SK-N-SH treated with all-trans-retinoic acid at 6 μM for 48 hours (cell line): ENCODE data around the gene PLVAP.

Experiments used
- ATAC-seq: fragments of 200-7000 bp; cut with Tn5 transposase; 3 replicates; pipeline ENCODE4 v1.9.1; 2020; ENCODE audit warnings: mild to moderate bottlenecking, moderate library complexity
- ARNTL ChIP-seq: fragments of 450-650 bp; formaldehyde crosslinking; IDR thresholded peaks from 2 replicates; pipeline ENCODE4 v1.5.0; 2020; ENCODE audit warnings: low read depth, mild to moderate bottlenecking, moderate library complexity, borderline replicate concordance
- BACH2 ChIP-seq: fragments of 250-450 bp; sonication (Bioruptor Pico); IDR thresholded peaks from 2 replicates; pipeline ENCODE4 v1.9.0; 2021; ENCODE audit warnings: mild to moderate bottlenecking, borderline replicate concordance
- CSDC2 ChIP-seq: fragments of 250-450 bp; sonication (Bioruptor Pico); IDR thresholded peaks from 2 replicates; pipeline ENCODE4 v1.5.0; 2020; ENCODE audit warnings: mild to moderate bottlenecking, moderate library complexity
- ESRRG ChIP-seq: fragments of 250-450 bp; sonication (Bioruptor Pico); IDR thresholded peaks from 2 replicates; pipeline ENCODE4 v1.6.1; 2021; ENCODE audit warnings: mild to moderate bottlenecking
- GLIS3 ChIP-seq: fragments of 250-450 bp; sonication (Bioruptor Pico); IDR thresholded peaks from 2 replicates; pipeline ENCODE4 v1.5.0; 2020; ENCODE audit warnings: mild to moderate bottlenecking, moderate library complexity
- ISL1 ChIP-seq: fragments of 250-450 bp; sonication (Bioruptor Pico); IDR thresholded peaks from 2 replicates; pipeline ENCODE4 v2.1.2; 2022; ENCODE audit warnings: mild to moderate bottlenecking, moderate library complexity
- OSR1 ChIP-seq: fragments of 250-450 bp; sonication (Bioruptor Pico); IDR thresholded peaks from 2 replicates; pipeline ENCODE4 v1.8.0; 2022; ENCODE audit warnings: moderate library complexity, mild to moderate bottlenecking, inconsistent platforms
- PPARA ChIP-seq: fragments of 250-450 bp; sonication (Bioruptor Pico); IDR thresholded peaks from 2 replicates; pipeline ENCODE4 v1.5.0; 2020; ENCODE audit warnings: mild to moderate bottlenecking, borderline replicate concordance
- SNAI2 ChIP-seq: fragments of 250-450 bp; sonication (Bioruptor Pico); IDR thresholded peaks from 2 replicates; pipeline ENCODE4 v1.5.0; 2020; ENCODE audit warnings: mild to moderate bottlenecking, moderate library complexity
- TCF4 ChIP-seq: fragments of 250-450 bp; sonication (Bioruptor Pico); IDR thresholded peaks from 2 replicates; pipeline ENCODE4 v1.8.0; 2021; ENCODE audit warnings: mild to moderate bottlenecking, moderate library complexity, borderline replicate concordance
- TOX ChIP-seq: fragments of 250-450 bp; sonication (Bioruptor Pico); IDR thresholded peaks from 2 replicates; pipeline ENCODE4 v1.8.0; 2021; ENCODE audit warnings: mild to moderate bottlenecking, moderate library complexity, borderline replicate concordance
- ZC3H10 ChIP-seq: fragments of 250-450 bp; sonication (Bioruptor Pico); IDR thresholded peaks from 2 replicates; pipeline ENCODE4 v1.5.1; 2021; ENCODE audit warnings: mild to moderate bottlenecking, moderate library complexity
- ZFP3 ChIP-seq: fragments of 250-450 bp; sonication (Bioruptor Pico); IDR thresholded peaks from 2 replicates; pipeline ENCODE4 v1.5.0; 2020; ENCODE audit warnings: mild to moderate bottlenecking, moderate library complexity
- ZNF70 ChIP-seq: fragments of 450-650 bp; formaldehyde crosslinking; IDR thresholded peaks from 2 replicates; pipeline ENCODE4 v1.5.0; 2020; ENCODE audit warnings: mild to moderate bottlenecking, moderate library complexity
- ZNF8 ChIP-seq: fragments of 450-650 bp; formaldehyde crosslinking; IDR thresholded peaks from 2 replicates; pipeline ENCODE4 v1.5.0; 2020; ENCODE audit warnings: mild to moderate bottlenecking, moderate library complexity
- TF ChIP-seq, protein P1 (sequence below): fragments of 250-450 bp; sonication (Bioruptor Pico); IDR thresholded peaks from 2 replicates; pipeline ENCODE4 v1.5.1; 2020; ENCODE audit warnings: low read depth, mild to moderate bottlenecking, moderate library complexity
- TF ChIP-seq, protein P2 (sequence below): fragments of 250-450 bp; sonication (Bioruptor Pico); IDR thresholded peaks from 2 replicates; pipeline ENCODE4 v1.5.0; 2020; ENCODE audit warnings: mild to moderate bottlenecking, moderate library complexity
- TF ChIP-seq, protein P3 (sequence below): fragments of 250-450 bp; sonication (Bioruptor Pico); IDR thresholded peaks from 2 replicates; pipeline ENCODE4 v1.8.0; 2021; ENCODE audit warnings: low read depth, mild to moderate bottlenecking, moderate library complexity, borderline replicate concordance

Gene PLVAP

DNA sequence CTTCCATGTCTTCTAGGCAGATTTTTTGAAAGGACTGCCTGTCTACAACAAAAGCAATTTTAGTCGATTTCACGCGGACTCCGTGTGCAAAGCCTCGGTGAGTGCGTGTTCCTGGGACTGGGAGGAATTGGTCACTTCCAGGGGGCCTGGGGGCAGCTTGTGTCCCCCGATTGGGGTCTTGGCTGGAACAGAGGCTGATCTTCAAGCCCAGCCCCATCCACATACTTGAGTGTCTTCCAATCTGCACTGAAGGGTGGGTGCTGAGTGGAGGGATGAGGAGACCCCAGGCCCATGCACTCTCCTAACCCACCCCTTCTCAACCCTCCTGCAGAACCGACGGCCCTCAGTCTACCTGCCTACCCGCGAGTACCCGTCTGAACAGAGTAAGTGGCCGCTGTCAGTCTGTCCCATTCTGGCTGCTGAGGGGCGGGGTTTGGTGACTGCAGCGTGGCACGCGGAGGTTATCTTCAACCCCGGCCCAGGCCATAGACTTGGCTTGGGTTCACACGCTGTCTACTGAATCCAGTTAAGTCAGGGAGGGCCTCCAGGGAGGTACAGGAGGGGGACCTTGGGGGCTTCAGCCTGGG lies 63.0 kb downstream of the PLVAP start:
- TF ChIP-seq TOX (CRISPR knock-in tag) = no peak
- TF ChIP-seq, protein P1, sequence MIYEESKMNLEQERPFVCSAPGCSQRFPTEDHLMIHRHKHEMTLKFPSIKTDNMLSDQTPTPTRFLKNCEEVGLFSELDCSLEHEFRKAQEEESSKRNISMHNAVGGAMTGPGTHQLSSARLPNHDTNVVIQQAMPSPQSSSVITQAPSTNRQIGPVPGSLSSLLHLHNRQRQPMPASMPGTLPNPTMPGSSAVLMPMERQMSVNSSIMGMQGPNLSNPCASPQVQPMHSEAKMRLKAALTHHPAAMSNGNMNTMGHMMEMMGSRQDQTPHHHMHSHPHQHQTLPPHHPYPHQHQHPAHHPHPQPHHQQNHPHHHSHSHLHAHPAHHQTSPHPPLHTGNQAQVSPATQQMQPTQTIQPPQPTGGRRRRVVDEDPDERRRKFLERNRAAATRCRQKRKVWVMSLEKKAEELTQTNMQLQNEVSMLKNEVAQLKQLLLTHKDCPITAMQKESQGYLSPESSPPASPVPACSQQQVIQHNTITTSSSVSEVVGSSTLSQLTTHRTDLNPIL (CRISPR knock-in tag) = no peak
- TF ChIP-seq SNAI2 (CRISPR knock-in tag) = no peak
- TF ChIP-seq TCF4 (CRISPR knock-in tag) = no peak
- no peak for TF ChIP-seq GLIS3 (CRISPR knock-in tag)
- TF ChIP-seq, protein P2, sequence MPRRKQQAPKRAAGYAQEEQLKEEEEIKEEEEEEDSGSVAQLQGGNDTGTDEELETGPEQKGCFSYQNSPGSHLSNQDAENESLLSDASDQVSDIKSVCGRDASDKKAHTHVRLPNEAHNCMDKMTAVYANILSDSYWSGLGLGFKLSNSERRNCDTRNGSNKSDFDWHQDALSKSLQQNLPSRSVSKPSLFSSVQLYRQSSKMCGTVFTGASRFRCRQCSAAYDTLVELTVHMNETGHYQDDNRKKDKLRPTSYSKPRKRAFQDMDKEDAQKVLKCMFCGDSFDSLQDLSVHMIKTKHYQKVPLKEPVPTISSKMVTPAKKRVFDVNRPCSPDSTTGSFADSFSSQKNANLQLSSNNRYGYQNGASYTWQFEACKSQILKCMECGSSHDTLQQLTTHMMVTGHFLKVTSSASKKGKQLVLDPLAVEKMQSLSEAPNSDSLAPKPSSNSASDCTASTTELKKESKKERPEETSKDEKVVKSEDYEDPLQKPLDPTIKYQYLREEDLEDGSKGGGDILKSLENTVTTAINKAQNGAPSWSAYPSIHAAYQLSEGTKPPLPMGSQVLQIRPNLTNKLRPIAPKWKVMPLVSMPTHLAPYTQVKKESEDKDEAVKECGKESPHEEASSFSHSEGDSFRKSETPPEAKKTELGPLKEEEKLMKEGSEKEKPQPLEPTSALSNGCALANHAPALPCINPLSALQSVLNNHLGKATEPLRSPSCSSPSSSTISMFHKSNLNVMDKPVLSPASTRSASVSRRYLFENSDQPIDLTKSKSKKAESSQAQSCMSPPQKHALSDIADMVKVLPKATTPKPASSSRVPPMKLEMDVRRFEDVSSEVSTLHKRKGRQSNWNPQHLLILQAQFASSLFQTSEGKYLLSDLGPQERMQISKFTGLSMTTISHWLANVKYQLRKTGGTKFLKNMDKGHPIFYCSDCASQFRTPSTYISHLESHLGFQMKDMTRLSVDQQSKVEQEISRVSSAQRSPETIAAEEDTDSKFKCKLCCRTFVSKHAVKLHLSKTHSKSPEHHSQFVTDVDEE = no peak
- ATAC-seq = no peak

DNA sequence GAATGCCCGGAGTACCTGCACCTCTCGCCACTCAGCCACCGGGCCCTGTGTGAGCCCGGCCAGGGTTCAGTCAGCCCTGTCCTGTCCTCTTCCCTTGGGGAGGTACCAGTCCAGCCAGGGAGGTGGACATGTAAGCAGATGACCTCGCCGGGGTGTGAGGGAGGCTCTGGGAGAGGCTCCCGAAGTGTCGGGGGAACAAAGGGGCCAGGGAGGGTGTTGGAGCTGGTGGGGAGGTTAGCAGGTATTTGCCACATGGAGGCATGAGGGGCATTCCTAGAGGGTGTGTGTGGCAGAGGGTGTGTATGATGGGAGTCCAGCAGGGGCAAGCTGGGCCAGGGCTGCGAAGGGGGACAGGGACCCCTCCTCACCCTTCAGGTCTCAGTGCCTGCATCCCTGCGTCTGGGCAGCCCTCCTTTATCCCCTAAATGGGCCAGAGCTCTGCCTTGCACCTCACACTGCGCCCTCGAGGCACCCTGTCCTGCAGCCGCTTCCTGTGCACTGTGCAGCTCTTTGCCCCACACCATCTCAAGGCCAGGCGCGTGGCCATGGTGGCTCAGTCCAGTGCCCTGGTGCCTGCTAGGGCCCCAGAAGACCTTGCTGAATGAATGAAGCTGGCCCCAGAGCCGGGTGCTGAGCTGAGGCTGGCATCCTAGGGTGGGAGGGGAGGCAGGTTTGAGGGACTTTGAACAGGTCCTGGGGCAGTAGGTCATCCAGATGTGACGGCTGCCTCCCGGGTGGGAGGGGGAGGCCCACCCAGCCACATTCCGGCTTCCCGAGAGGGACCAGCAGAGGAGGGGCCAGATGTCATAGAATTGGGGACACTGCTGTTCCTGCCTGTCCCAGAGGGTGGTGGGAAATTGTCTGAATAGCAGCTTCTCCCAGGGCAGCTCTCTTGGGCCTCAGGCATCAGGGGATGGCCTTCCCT lies 64.7 kb downstream of the PLVAP start:
- ATAC-seq = no peak
- TF ChIP-seq SNAI2 (CRISPR knock-in tag) (no peak), ESRRG (no peak), TOX (CRISPR knock-in tag) (no peak), OSR1 (CRISPR knock-in tag) (no peak)

DNA sequence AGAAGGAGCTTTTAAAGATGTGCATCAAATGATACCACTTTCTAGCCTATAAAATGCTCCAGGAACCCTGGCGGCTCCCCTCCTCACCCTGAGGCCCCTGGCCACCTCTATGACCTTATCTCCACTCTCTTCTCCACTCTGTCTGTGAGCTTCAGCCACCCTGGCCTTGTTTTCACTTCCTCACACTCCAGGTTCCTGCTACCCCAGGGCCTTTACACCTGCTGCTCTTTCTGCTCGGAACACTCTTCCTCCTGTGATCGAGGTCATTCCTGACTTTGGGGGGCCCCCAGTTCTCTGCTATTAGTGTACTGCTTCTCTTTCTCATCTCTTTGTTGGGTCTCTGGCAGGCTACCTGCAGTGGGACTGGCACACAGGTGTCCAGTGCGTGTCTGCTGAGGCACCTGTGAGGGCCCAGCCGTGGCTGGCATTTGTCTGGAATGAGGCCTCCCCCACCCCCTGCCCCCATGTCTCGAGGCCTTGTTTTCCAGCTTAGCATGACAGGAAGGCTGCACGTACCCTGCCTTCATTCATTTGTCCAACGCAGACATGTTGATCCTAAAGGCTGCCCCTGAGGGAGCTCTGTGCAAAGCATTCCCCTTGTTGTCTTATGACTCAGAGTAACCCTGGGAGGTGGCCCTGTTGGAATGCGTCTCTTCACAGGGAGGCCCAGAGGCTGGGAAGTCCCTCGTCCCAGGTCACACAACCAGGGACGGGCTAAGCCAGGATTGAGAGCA lies 65.5 kb downstream of the PLVAP start:
- TF ChIP-seq BACH2 = no peak
- TF ChIP-seq ZNF8 = no peak
- TF ChIP-seq ZC3H10 (CRISPR knock-in tag) = no peak
- no peak for TF ChIP-seq ZNF70
- TF ChIP-seq ZFP3 (CRISPR knock-in tag) = no peak
- TF ChIP-seq ISL1 = no peak
- TF ChIP-seq PPARA (CRISPR knock-in tag) = no peak
- TF ChIP-seq, protein P1 (CRISPR knock-in tag) = no peak
- TF ChIP-seq CSDC2 = no peak
- no peak for TF ChIP-seq ARNTL (CRISPR knock-in tag)
- ATAC-seq = no peak

DNA sequence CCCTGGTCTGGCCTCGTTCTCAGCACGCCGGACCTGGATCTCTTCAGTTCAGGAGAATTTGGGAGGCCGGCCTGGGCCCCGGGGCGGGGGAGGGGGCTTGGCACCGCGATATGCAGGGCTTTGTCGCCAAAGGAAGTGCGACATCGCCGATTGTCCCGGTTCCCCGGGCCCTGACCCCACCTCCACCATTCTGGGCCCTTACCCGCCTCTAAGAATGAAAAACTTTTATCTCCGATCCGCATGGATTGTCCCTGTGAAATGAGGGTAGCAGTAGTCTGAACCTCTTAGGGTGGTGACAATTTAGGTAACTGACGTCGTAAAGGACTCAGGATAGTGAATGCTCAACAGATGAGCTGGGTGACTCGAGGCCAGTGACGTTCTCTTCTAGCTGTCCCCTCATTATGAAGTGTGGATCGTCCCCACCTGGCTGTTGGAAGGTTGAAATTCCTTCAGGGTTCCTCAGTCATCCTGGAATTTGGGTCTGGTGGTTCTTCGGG lies 67.1 kb downstream of the PLVAP start:
- ATAC-seq = no peak

More for the DNA sequence above, 67.1 kb downstream of the PLVAP start:
- no peak for TF ChIP-seq BACH2
- TF ChIP-seq TOX (CRISPR knock-in tag) = no peak
- TF ChIP-seq, protein P3, sequence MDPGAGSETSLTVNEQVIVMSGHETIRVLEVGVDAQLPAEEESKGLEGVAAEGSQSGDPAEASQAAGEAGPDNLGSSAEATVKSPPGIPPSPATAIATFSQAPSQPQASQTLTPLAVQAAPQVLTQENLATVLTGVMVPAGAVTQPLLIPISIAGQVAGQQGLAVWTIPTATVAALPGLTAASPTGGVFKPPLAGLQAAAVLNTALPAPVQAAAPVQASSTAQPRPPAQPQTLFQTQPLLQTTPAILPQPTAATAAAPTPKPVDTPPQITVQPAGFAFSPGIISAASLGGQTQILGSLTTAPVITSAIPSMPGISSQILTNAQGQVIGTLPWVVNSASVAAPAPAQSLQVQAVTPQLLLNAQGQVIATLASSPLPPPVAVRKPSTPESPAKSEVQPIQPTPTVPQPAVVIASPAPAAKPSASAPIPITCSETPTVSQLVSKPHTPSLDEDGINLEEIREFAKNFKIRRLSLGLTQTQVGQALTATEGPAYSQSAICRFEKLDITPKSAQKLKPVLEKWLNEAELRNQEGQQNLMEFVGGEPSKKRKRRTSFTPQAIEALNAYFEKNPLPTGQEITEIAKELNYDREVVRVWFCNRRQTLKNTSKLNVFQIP (CRISPR knock-in tag) = no peak
- no peak for TF ChIP-seq GLIS3 (CRISPR knock-in tag)
